ENCODE data around the gene INF2.

Gene INF2

DNA sequence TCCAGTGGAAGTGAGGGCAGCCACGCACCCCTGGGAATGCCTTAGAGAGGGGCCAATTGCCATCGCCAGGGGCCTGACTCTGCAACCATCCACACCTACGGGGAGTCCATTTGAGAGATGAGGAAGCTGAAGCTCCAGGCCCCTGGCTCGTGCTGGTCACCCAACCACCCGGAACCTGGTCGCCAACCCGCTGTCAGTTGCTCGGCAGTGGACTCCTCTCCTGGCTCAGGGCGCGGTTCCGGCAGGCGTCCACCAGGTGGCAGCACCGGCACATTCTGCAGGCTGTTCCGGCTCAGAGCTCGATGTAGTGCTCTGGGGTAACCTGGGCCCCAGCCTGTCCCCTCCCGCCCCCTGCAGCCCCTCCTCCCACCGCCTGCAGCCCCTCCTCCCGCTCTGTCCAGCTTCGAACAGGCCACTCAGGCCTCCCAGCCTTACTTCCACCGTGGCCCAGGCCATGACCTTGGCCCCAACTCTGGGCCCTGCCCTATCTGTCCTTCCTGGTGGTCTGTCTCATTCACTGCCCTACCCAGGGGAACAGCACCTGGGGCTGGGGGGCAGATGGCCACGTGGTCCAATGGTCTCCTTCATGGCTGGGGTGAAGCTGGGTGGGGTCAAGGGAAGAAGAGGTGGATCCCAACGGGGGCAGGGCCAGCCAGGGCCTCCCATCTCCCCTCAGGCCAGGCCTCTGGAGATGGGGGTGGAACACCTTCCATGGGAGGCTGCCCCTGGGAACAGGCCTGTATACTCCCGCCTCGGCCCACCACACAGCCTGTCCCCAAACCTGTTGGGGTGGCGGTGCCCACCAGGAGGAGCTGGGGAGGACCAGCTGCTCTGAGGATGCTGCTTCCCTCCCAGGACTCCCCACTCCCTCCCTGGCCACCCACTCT is 79.3 kb downstream of the INF2 start:
- TF ChIP-seq, protein P1, sequence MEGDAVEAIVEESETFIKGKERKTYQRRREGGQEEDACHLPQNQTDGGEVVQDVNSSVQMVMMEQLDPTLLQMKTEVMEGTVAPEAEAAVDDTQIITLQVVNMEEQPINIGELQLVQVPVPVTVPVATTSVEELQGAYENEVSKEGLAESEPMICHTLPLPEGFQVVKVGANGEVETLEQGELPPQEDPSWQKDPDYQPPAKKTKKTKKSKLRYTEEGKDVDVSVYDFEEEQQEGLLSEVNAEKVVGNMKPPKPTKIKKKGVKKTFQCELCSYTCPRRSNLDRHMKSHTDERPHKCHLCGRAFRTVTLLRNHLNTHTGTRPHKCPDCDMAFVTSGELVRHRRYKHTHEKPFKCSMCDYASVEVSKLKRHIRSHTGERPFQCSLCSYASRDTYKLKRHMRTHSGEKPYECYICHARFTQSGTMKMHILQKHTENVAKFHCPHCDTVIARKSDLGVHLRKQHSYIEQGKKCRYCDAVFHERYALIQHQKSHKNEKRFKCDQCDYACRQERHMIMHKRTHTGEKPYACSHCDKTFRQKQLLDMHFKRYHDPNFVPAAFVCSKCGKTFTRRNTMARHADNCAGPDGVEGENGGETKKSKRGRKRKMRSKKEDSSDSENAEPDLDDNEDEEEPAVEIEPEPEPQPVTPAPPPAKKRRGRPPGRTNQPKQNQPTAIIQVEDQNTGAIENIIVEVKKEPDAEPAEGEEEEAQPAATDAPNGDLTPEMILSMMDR (IDR thresholded peaks at IDR 0.05; ENCODE audit: low read depth, low read length, missing control alignments) = peak; percentile 64
- H3K4me3 ChIP-seq (ENCODE audit: low read depth, low read length) = no peak overlapping the region
- in situ Hi-C loops (cut with HindIII; ENCODE audit: low sequenced_read_pairs) = no loop called here
- peak; percentile 53 for DNase-seq (ENCODE audit: low read depth)

DNA sequence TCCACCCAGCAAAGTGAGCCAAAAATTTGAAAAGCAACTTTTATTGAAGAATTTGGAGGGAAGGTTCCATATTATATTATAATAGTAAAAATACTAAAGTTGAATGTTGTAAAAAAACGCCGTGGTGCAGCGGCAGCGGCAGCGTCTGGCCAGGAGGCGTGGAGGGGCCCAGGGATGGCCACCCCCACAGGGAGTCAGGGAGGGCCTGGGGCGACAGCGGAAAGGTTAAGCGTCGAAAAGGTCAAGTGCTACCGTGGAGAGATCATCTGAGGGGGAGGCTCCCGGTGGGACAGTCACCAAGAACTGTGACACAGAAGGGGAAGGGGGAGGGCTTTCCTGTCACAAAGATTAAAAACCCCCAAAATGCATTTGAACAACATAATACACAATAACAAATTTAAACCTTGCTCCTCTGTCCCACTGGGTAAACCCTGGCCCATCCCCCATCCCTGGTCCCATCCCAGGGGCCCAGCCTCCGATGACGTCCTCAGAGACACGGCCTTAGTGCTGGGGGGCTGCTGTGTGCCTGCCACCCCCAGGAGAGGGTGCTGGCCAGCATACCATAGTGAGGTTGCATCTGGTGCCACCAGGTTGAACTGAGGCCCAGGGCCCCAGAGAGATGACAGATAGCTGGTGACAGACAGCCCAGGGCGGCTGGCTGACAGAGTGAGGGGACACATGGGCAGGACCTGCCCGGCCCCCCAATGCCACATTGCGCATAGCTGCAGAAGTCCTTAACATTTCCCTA is 80.1 kb downstream of the INF2 start:
- in situ Hi-C loops (cut with HindIII; ENCODE audit: low sequenced_read_pairs) = loop anchor here (10.0 kb wide), 1 partner anchor 55 kb away; no protein-coding TSS in a partner anchor
- H3K4me3 ChIP-seq (ENCODE audit: low read depth, low read length) = no peak overlapping the region
- TF ChIP-seq, protein P1 (IDR thresholded peaks at IDR 0.05; ENCODE audit: low read depth, low read length, missing control alignments) = no peak
- DNase-seq (ENCODE audit: low read depth) = no peak

DNA sequence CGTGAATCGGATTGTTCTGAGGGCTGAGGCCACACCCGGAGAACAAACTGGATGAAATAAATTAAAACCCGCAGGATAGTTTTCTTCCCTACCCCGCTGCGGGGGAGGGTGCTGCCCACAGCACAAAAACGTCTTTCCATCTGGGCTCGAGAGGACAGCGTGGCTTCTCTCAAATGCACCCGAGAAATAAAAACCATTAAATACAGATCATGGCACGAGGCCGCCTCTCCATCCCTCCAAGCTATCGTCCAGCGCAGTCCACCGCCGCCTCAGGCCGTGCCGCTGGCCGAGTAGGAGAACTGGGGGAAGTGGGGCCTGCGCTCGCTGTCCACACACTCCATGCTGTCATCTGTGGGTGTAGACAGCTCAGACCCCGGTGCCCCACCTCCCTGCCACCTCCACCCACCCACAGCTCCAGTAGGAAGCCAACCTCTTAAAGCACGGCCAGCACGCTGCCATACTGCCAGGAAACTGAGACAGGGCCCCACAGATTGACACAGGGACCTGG is 80.7 kb downstream of the INF2 start:
- TF ChIP-seq, protein P1 (IDR thresholded peaks at IDR 0.05; ENCODE audit: low read depth, low read length, missing control alignments) = no peak
- H3K4me3 ChIP-seq (ENCODE audit: low read depth, low read length) = no peak overlapping the region
- DNase-seq (ENCODE audit: low read depth) = no peak
- in situ Hi-C loops (cut with HindIII; ENCODE audit: low sequenced_read_pairs) = loop anchor here (10.0 kb wide), 1 partner anchor 55 kb away; no protein-coding TSS in a partner anchor

DNA sequence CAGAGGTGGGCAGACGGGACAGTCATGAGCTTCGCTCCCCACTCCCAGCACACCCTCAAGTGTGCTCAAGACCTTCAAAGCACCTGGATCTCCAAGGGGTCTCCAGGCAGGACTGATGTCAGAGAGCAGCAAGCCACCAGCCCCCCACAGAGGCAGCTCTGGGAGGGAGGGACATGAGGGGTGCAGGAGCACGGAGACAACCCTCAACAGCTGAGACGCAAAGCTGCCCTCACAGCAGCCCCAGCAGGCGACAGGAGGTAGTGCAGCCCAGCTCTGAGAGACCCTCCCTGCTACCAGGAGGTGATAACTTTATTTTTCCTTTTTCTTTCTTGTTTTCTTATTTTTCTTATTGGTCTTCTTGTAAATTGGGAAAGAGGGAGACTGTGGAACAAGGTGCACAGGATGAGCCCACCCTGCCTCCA is 81.4 kb downstream of the INF2 start:
- DNase-seq (ENCODE audit: low read depth) = no peak
- in situ Hi-C loops (cut with HindIII; ENCODE audit: low sequenced_read_pairs) = loop anchor here (10.0 kb wide), 1 partner anchor 54 kb away; no protein-coding TSS in a partner anchor
- TF ChIP-seq, protein P1 (IDR thresholded peaks at IDR 0.05; ENCODE audit: low read depth, low read length, missing control alignments) = peak; percentile 64
- H3K4me3 ChIP-seq (ENCODE audit: low read depth, low read length) = no peak overlapping the region

DNA sequence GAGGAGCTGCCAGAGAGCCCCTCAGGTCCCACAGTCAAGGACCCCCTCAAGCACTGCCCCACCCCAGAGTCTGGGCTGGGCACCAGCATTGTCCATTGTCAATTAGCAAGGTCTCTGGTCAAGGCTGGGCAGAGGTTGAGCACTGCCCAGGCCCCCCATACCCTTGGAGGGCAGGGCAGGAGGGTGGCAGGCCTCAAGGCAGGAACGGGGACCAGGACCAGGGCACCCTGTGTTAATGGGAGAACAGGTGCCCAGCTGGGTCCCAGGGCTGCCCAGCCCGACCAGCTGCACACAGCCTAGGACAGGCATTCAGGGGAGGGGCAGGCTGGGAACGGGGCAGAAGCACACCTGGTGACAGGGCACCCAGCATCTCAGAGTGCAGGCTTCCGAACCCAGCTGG is 82.0 kb downstream of the INF2 start:
- TF ChIP-seq, protein P1 (IDR thresholded peaks at IDR 0.05; ENCODE audit: low read depth, low read length, missing control alignments) = no peak
- in situ Hi-C loops (cut with HindIII; ENCODE audit: low sequenced_read_pairs) = loop anchor here (10.0 kb wide), 1 partner anchor 53 kb away; no protein-coding TSS in a partner anchor
- H3K4me3 ChIP-seq (ENCODE audit: low read depth, low read length) = no peak overlapping the region
- DNase-seq (ENCODE audit: low read depth) = no peak
